Endothelial cell (in vitro differentiated cells): Measurements from ENCODE around the gene SHROOM2. TPM values are rescaled to one million over a fixed set of nuclear protein-coding genes. Genes with fewer than 3 reads are reported as not detected.

Source experiments
- DNase-seq: peaks from one replicate; pipeline ENCODE4 v3.0.0; 2021; ENCODE audit warnings: low spot score
- H3K27ac Mint-ChIP-seq: one replicate; pipeline ENCODE4 v1.8.0; 2021; ENCODE audit warnings: mixed read lengths, inconsistent platforms; ENCODE audit not compliant: unreplicated experiment
- H3K27me3 Mint-ChIP-seq: one replicate; pipeline ENCODE4 v1.8.0; 2021; ENCODE audit warnings: mild to moderate bottlenecking, moderate library complexity, mixed read lengths, inconsistent platforms; ENCODE audit not compliant: unreplicated experiment
- H3K36me3 Mint-ChIP-seq: one replicate; pipeline ENCODE4 v1.8.0; 2021; ENCODE audit warnings: mild to moderate bottlenecking, low read depth, mixed read lengths, inconsistent platforms; ENCODE audit not compliant: unreplicated experiment
- H3K4me1 Mint-ChIP-seq: one replicate; pipeline ENCODE4 v1.8.0; 2021; ENCODE audit warnings: mild to moderate bottlenecking, mixed read lengths, inconsistent platforms; ENCODE audit not compliant: unreplicated experiment
- H3K4me3 Mint-ChIP-seq: one replicate; pipeline ENCODE4 v1.8.0; 2021; ENCODE audit warnings: mild to moderate bottlenecking, mixed read lengths, inconsistent platforms; ENCODE audit not compliant: unreplicated experiment
- H3K9me3 Mint-ChIP-seq: one replicate; pipeline ENCODE4 v1.8.0; 2021; ENCODE audit warnings: mixed read lengths, inconsistent platforms; ENCODE audit not compliant: unreplicated experiment
- total RNA-seq: library from RNA; stranded (reverse); fragmentation: NEBNext Ultra II Directional; extraction: Animal tissue kit (Norgen Biotek cat#: 25700); gene quantifications from one replicate; pipeline ENCODE4 v1.2.1, GENCODE V29; 2021; ENCODE audit not compliant: unreplicated experiment
- TF ChIP-seq, protein P1 (sequence below): fragments of 200-600 bp; sonication (generic); IDR thresholded peaks from one replicate; pipeline ENCODE4 v1.5.0; 2021; ENCODE audit warnings: antibody characterized with exemption; ENCODE audit not compliant: unreplicated experiment

The SHROOM2 gene
- total RNA-seq, 1 donor from 2014 or later: 22.3 TPM

DNA sequence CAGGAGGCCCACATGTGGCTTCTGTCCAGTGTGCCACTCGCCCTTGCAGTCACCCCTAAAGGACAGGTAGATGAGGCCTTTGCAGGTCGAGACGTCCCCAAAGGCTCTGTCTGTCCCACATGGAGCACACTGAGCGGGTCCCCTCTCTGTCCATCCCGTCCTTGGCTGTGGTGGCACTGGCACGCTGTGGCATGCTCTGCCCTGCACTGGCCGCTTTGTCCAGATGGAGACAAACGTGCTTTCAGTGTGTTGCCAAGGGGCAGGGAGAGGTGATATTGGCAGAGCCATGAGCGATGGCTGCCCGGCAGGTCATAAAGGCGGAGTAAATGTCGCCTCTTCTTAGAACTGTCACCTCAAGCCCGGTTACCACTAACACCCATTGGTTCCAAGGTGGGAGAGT is 94.0 kb downstream of the SHROOM2 start:
- Mint-ChIP-seq H3K36me3 (no peaks in the 10 kb centered on the region), H3K4me1 (peaks cover 30% of the 10 kb centered on the region), H3K27me3 (peaks cover 4% of the 10 kb centered on the region), H3K9me3 (no peaks in the 10 kb centered on the region), H3K27ac (no peak overlapping the region), H3K4me3 (no peak overlapping the region)
- no peak for DNase-seq
- TF ChIP-seq, protein P1, sequence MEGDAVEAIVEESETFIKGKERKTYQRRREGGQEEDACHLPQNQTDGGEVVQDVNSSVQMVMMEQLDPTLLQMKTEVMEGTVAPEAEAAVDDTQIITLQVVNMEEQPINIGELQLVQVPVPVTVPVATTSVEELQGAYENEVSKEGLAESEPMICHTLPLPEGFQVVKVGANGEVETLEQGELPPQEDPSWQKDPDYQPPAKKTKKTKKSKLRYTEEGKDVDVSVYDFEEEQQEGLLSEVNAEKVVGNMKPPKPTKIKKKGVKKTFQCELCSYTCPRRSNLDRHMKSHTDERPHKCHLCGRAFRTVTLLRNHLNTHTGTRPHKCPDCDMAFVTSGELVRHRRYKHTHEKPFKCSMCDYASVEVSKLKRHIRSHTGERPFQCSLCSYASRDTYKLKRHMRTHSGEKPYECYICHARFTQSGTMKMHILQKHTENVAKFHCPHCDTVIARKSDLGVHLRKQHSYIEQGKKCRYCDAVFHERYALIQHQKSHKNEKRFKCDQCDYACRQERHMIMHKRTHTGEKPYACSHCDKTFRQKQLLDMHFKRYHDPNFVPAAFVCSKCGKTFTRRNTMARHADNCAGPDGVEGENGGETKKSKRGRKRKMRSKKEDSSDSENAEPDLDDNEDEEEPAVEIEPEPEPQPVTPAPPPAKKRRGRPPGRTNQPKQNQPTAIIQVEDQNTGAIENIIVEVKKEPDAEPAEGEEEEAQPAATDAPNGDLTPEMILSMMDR: no peak

DNA sequence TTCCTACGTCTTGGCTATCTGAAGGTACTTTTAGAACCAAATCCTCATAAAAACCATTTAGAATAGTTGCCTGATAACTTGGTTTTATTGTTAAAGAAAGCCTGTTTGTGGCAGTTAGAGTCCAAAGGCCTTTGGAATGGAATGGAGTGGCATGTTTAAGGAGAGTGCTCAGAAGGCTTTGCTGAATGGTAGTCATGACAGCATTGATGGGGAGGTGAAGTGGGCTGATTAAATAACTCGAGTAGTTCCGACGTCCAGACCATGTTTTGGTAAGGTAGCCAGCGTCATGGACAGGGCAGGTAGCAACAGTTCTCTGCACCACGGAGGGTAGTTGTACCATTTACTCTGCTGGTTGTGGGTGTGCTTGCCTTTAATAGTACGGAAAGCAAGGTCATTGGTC is 94.6 kb downstream of the SHROOM2 start:
- Mint-ChIP-seq H3K36me3 (no peaks in the 10 kb centered on the region), H3K27me3 (peaks cover 2% of the 10 kb centered on the region), H3K27ac (no peak overlapping the region), H3K4me1 (peaks cover 29% of the 10 kb centered on the region), H3K9me3 (no peaks in the 10 kb centered on the region), H3K4me3 (no peak overlapping the region)
- TF ChIP-seq, protein P1: no peak
- no peak for DNase-seq

DNA sequence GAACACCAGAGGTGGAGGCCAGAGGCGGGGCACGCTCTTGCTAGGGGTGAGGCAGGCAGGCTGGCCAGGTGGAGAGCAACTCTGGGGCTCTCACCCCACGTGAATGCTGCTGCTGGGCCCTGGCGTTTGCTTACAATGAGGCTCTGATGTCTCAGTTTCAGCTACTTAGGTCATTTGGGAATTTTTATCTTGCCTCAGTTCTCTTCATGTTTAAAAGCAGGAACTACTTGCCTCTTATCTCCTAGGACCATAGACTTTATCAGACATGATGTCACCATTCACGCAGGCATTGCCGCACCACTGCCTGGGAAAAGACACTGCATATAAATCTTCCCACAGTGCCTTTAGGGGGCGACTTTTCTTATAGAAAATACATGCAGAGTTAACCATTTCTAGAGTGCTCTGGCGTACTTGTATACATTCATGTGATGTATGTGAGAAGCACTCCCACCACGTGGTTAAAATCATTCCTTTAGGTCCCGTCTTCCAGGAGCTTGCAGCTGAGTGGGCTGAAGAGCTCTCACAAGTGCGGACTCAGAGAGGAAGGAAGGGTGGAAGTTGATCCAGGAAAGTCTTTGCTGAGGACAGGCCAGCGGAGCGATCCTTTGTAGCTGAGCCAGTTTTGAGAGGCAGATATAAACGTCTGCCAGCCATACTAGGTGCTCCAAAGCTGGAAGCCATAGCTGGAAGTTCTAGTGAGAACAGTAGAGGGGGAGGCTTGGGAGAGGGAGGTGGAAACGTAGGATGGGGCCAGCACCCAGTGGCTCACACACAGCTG is 96.6 kb downstream of the SHROOM2 start:
- H3K9me3 Mint-ChIP-seq: no peaks in the 10 kb centered on the region
- no peaks in the 10 kb centered on the region for H3K36me3 Mint-ChIP-seq
- TF ChIP-seq, protein P1: no peak
- H3K4me3 Mint-ChIP-seq: no peak overlapping the region
- H3K27me3 Mint-ChIP-seq: no peaks in the 10 kb centered on the region
- peaks cover 22% of the 10 kb centered on the region for H3K4me1 Mint-ChIP-seq
- no peak for DNase-seq
- peak overlapping the region; percentile 75 for H3K27ac Mint-ChIP-seq

DNA sequence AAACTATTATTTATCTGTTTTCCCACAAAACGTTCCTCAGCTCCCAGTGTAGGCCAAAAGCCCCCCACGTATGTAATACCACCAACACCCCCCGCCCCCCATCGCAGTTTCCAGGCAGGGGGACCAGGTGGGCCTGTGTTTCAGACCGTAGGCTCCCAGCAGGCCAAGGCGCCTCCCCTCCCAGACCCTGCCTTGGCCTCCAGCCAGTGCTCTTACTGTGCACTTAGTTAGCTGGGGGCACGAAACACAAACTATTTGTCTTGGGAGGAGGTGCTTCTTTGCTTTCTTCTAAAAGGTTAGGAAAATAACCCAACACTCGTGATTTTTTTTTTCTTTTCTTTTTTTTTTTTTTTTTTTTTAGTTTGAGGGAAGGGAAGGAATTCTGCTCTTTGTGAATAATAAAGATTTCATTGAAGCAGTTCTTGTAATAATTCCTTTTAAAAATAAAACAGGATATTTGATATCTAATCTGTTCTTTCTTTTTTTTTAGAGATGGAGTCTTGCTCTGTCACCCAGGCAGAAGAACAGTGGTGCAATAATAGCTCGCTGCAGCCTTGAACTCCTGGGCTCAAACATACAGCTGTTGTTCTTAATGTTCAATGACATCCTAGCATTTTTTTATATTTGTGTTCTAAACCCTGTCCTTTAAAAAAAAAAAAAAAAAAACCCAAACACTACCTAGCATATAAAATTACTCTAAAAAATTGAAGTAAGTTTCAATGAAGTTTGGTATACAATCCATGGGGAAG is 98.0 kb downstream of the SHROOM2 start:
- DNase-seq: no peak
- H3K27me3 Mint-ChIP-seq: no peaks in the 10 kb centered on the region
- TF ChIP-seq, protein P1: no peak
- no peak overlapping the region for H3K27ac Mint-ChIP-seq
- no peaks in the 10 kb centered on the region for H3K9me3 Mint-ChIP-seq
- H3K36me3 Mint-ChIP-seq: peaks cover 3% of the 10 kb centered on the region
- H3K4me3 Mint-ChIP-seq: no peak overlapping the region
- peaks cover 22% of the 10 kb centered on the region for H3K4me1 Mint-ChIP-seq

DNA sequence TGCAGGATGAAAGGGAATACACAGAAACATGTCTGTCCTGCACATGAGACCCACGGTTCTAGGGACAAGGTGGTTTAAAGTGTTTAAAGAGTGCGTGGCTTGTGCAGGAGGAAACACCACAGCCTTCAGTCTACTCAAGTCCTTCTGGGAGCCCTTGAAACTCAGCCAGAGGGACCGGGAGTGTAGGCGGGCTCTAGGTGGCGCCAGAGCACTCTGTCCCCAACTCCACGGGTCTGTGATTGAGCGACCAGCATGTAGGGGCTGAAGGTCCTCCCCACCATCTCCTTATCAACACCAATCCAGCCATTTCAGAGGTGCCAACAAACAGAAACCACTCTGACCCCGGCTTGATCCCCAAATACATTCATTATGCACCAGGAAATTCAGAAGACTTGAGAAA is 98.9 kb downstream of the SHROOM2 start:
- Mint-ChIP-seq H3K9me3 (no peaks in the 10 kb centered on the region), H3K4me1 (peaks cover 22% of the 10 kb centered on the region), H3K27me3 (no peaks in the 10 kb centered on the region), H3K4me3 (no peak overlapping the region), H3K36me3 (peaks cover 6% of the 10 kb centered on the region), H3K27ac (no peak overlapping the region)
- DNase-seq: peak; percentile 62
- TF ChIP-seq, protein P1: peak; percentile 18
